Neural progenitor cell (in vitro differentiated cells): ENCODE results near the gene CREB3. TPM values are rescaled to one million over a fixed set of nuclear protein-coding genes. Genes with fewer than 3 reads are reported as not detected.
A peak's percentile ranks its signal among the peaks of the same experiment; 100 is the strongest.

Experiments used
- DNase-seq: peaks from one replicate; pipeline ENCODE4 v3.0.0-alpha.2; 2016; ENCODE audit warnings: low spot score
- H2AFZ ChIP-seq: fragments of 200-600 bp; sonication (generic); replicated peaks from 2 replicates; pipeline ENCODE4 v1.6.1; 2016; ENCODE audit warnings: antibody characterized with exemption
- H3F3A ChIP-seq: fragments of 200-600 bp; sonication (generic); 2 replicates; pipeline ENCODE4 v1.6.1; 2016; ENCODE audit warnings: antibody characterized with exemption, low read depth
- H3K27ac ChIP-seq: fragments of 200-600 bp; sonication (generic); 2 replicates; pipeline ENCODE4 v1.5.1; 2016; ENCODE audit warnings: mild to moderate bottlenecking
- H3K27me3 ChIP-seq: fragments of 200-600 bp; sonication (generic); 2 replicates; pipeline ENCODE4 v1.6.1; 2016; ENCODE audit warnings: mild to moderate bottlenecking, moderate library complexity
- H3K36me3 ChIP-seq: fragments of 200-600 bp; sonication (generic); 2 replicates; pipeline ENCODE4 v1.5.1; 2016
- H3K4me1 ChIP-seq: fragments of 200-600 bp; sonication (generic); 2 replicates; pipeline ENCODE4 v1.6.1; 2016; ENCODE audit warnings: mixed run types
- H3K4me2 ChIP-seq: fragments of 200-600 bp; sonication (generic); 2 replicates; pipeline ENCODE4 v1.6.1; 2016
- H3K4me3 ChIP-seq: fragments of 200-600 bp; sonication (generic); 2 replicates; pipeline ENCODE4 v1.5.1; 2016
- H3K79me2 ChIP-seq: fragments of 200-600 bp; sonication (generic); 2 replicates; pipeline ENCODE4 v1.6.1; 2016; ENCODE audit warnings: low read depth
- H3K9ac ChIP-seq: fragments of 200-600 bp; sonication (generic); 2 replicates; pipeline ENCODE4 v1.6.1; 2016
- H3K9me3 ChIP-seq: fragments of 200-600 bp; sonication (generic); 2 replicates; pipeline ENCODE4 v1.5.1; 2016; ENCODE audit warnings: low read depth
- H4K20me1 ChIP-seq: fragments of 200-600 bp; sonication (generic); 2 replicates; pipeline ENCODE4 v1.6.1; 2016; ENCODE audit warnings: low read depth
- H3K27ac Mint-ChIP-seq: 3 replicates; pipeline ENCODE4 v1.8.0; 2021; ENCODE audit warnings: mixed read lengths
- H3K27me3 Mint-ChIP-seq: 2 replicates; pipeline ENCODE4 v1.8.0; 2022; ENCODE audit warnings: low read depth, mild to moderate bottlenecking, inconsistent platforms, moderate library complexity, mixed read lengths; ENCODE audit not compliant: insufficient read depth
- H3K36me3 Mint-ChIP-seq: 3 replicates; pipeline ENCODE4 v1.8.0; 2021; ENCODE audit warnings: mixed read lengths
- H3K4me1 Mint-ChIP-seq: 3 replicates; pipeline ENCODE4 v1.8.0; 2021; ENCODE audit warnings: mixed read lengths
- H3K4me3 Mint-ChIP-seq: 3 replicates; pipeline ENCODE4 v1.8.0; 2021; ENCODE audit warnings: mild to moderate bottlenecking, moderate library complexity, mixed read lengths
- H3K9me3 Mint-ChIP-seq: 3 replicates; pipeline ENCODE4 v1.8.0; 2020; ENCODE audit warnings: mixed read lengths
- CTCF ChIP-seq: fragments of 200-600 bp; sonication (generic); IDR thresholded peaks from 2 replicates; pipeline ENCODE4 v1.5.1; 2017; ENCODE audit warnings: antibody characterized with exemption, mild to moderate bottlenecking
- EZH2 ChIP-seq: fragments of 200-600 bp; sonication (generic); IDR thresholded peaks from 2 replicates; pipeline ENCODE4 v1.6.1; 2017; ENCODE audit warnings: antibody characterized with exemption, mild to moderate bottlenecking, moderate library complexity
- EZH2phosphoT487 ChIP-seq: fragments of 200-600 bp; sonication (generic); IDR thresholded peaks from 2 replicates; pipeline ENCODE4 v1.6.1; 2017; ENCODE audit warnings: antibody characterized with exemption
- total RNA-seq: library from RNA; depleted of rRNA; stranded (reverse); fragments of >200 nt; gene quantifications from 2 replicates; pipeline ENCODE4 v1.2.3, GENCODE V29; 2015; ENCODE audit warnings: low replicate concordance

The CREB3 gene
- total RNA-seq, 1 donor from 2014 or later: 27.9 TPM

GRCh38 chr9:35690294-35690613 lies 42.2 kb upstream of the CREB3 start:
- H3K9ac ChIP-seq: no peak overlapping the region
- H2AFZ ChIP-seq: peak overlapping the region; percentile 66
- H3K27me3 Mint-ChIP-seq: peaks cover 7% of the 10 kb centered on the region
- H3K4me1 ChIP-seq: peaks cover 10% of the 10 kb centered on the region
- H4K20me1 ChIP-seq: no peaks in the 10 kb centered on the region
- peaks cover 16% of the 10 kb centered on the region for H3F3A ChIP-seq
- TF ChIP-seq EZH2phosphoT487 (no peak), EZH2 (no peak)
- peaks cover 19% of the 10 kb centered on the region for H3K79me2 ChIP-seq
- no peaks in the 10 kb centered on the region for H3K9me3 ChIP-seq
- H3K9me3 Mint-ChIP-seq: peaks cover 2% of the 10 kb centered on the region
- H3K4me1 Mint-ChIP-seq: peaks cover 36% of the 10 kb centered on the region
- no peak overlapping the region for H3K27ac Mint-ChIP-seq
- no peak for DNase-seq
- H3K4me3 ChIP-seq: peak overlapping the region; percentile 69
- H3K36me3 Mint-ChIP-seq: peaks cover 8% of the 10 kb centered on the region
- H3K27ac ChIP-seq: no peak overlapping the region
- H3K4me3 Mint-ChIP-seq: peak overlapping the region; percentile 89
- H3K4me2 ChIP-seq: peak overlapping the region; percentile 89
- no peaks in the 10 kb centered on the region for H3K36me3 ChIP-seq
- no peaks in the 10 kb centered on the region for H3K27me3 ChIP-seq

DNA sequence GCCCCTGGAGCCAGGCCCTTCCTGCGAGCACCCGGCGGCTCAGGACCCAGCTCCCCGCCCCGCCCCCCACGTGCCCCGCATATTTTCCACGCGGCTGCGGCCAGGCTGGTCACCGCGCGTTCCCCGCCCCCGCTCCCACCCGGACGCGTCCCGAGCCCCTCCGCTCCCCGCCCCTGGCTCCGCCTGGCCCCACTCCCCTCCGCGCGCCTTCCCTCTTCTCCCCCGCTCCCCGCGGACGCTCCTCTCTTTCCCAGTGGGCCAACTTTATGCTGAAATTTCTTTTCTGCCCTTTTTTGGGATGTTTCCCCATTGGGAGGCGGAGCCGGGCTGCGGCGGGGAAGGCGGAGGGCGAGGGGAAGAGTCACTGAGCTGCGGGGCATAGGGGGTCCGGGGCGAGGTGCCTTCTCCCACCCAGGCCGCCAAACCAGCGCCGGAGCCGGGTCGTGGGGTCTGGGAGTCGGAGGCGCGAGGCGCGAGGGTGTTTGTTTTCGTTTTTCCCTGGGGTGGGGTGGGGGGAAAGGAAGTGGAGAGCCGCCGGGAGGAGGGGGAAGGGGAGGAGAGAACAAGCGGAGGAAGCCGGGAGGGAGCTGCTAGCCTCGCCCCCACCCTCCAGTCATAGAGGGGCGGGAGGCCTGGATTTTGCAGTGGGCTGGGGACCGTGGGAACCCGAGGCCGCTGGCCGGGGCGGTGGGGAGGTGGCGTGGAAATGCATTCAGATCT lies 41.7 kb upstream of the CREB3 start:
- Histone ChIP-seq H3K27ac (no peak overlapping the region), H3K79me2 (peaks cover 19% of the 10 kb centered on the region), H4K20me1 (no peaks in the 10 kb centered on the region), H2AFZ (peak overlapping the region; percentile 67), H3K27me3 (no peaks in the 10 kb centered on the region), H3K4me2 (peak overlapping the region; percentile 89), H3K9me3 (no peaks in the 10 kb centered on the region), H3K36me3 (no peaks in the 10 kb centered on the region), H3K4me3 (peak overlapping the region; percentile 69), H3K9ac (peak overlapping the region; percentile 7), H3K4me1 (peaks cover 10% of the 10 kb centered on the region), H3F3A (peaks cover 16% of the 10 kb centered on the region)
- Mint-ChIP-seq H3K9me3 (peaks cover 2% of the 10 kb centered on the region), H3K4me3 (peak overlapping the region; percentile 89), H3K27ac (peak overlapping the region; percentile 96), H3K36me3 (peaks cover 5% of the 10 kb centered on the region), H3K4me1 (peaks cover 36% of the 10 kb centered on the region), H3K27me3 (peaks cover 7% of the 10 kb centered on the region)
- DNase-seq: peak; percentile 64
- TF ChIP-seq EZH2: no peak
- no peak for TF ChIP-seq EZH2phosphoT487
- no peak for TF ChIP-seq CTCF

- DNase-seq: peak; percentile 45
Observed at GRCh38 chr9:35691334-35691650, 41.2 kb upstream of the CREB3 start.

More at GRCh38 chr9:35691334-35691650, 41.2 kb upstream of the CREB3 start:
- no peaks in the 10 kb centered on the region for H3K27me3 ChIP-seq
- Mint-ChIP-seq H3K27ac (peak overlapping the region; percentile 96), H3K9me3 (peaks cover 2% of the 10 kb centered on the region), H3K4me3 (peak overlapping the region; percentile 89), H3K27me3 (peaks cover 7% of the 10 kb centered on the region), H3K36me3 (peaks cover 3% of the 10 kb centered on the region), H3K4me1 (peaks cover 34% of the 10 kb centered on the region)
- no peaks in the 10 kb centered on the region for H3K9me3 ChIP-seq
- H3K9ac ChIP-seq: no peak overlapping the region
- peaks cover 16% of the 10 kb centered on the region for H3F3A ChIP-seq
- peaks cover 19% of the 10 kb centered on the region for H3K79me2 ChIP-seq
- peak overlapping the region; percentile 69 for H3K4me3 ChIP-seq
- peaks cover 10% of the 10 kb centered on the region for H3K4me1 ChIP-seq
- H3K27ac ChIP-seq: no peak overlapping the region
- no peaks in the 10 kb centered on the region for H3K36me3 ChIP-seq
- TF ChIP-seq CTCF: no peak
- no peak for TF ChIP-seq EZH2phosphoT487
- no peak for TF ChIP-seq EZH2
- peaks cover 2% of the 10 kb centered on the region for H4K20me1 ChIP-seq
- peak overlapping the region; percentile 89 for H3K4me2 ChIP-seq
- H2AFZ ChIP-seq: peak overlapping the region; percentile 67
